ENCODE measurements around the gene WDR47.
"Not testable (repeated sequence)": the region's sequence is repeated elsewhere in the genome, so short reads cannot be mapped to it uniquely, and the experiment has no call there.

Gene WDR47

GRCh38 chr1:109034382-109034781, 7.5 kb downstream of the WDR47 start:
- TF ChIP-seq, protein P1, sequence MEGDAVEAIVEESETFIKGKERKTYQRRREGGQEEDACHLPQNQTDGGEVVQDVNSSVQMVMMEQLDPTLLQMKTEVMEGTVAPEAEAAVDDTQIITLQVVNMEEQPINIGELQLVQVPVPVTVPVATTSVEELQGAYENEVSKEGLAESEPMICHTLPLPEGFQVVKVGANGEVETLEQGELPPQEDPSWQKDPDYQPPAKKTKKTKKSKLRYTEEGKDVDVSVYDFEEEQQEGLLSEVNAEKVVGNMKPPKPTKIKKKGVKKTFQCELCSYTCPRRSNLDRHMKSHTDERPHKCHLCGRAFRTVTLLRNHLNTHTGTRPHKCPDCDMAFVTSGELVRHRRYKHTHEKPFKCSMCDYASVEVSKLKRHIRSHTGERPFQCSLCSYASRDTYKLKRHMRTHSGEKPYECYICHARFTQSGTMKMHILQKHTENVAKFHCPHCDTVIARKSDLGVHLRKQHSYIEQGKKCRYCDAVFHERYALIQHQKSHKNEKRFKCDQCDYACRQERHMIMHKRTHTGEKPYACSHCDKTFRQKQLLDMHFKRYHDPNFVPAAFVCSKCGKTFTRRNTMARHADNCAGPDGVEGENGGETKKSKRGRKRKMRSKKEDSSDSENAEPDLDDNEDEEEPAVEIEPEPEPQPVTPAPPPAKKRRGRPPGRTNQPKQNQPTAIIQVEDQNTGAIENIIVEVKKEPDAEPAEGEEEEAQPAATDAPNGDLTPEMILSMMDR (IDR thresholded peaks at IDR 0.05; ENCODE audit: borderline replicate concordance, insufficient read depth, low read depth, low read length), result no peak

GRCh38 chr1:109029493-109029892, 12.4 kb downstream of the WDR47 start:
- H3K4me3 ChIP-seq (ENCODE audit: low read depth, low read length), result not testable (repeated sequence)

More at GRCh38 chr1:109034382-109034781, 7.5 kb downstream of the WDR47 start:
- H3K4me3 ChIP-seq (ENCODE audit: low read depth, low read length), result no peak overlapping the region

GRCh38 chr1:109027841-109028240, 14.1 kb downstream of the WDR47 start:
- TF ChIP-seq, protein P1 (IDR thresholded peaks at IDR 0.05; ENCODE audit: borderline replicate concordance, insufficient read depth, low read depth, low read length), result no peak
- H3K4me3 ChIP-seq (ENCODE audit: low read depth, low read length), result no peak overlapping the region

DNA sequence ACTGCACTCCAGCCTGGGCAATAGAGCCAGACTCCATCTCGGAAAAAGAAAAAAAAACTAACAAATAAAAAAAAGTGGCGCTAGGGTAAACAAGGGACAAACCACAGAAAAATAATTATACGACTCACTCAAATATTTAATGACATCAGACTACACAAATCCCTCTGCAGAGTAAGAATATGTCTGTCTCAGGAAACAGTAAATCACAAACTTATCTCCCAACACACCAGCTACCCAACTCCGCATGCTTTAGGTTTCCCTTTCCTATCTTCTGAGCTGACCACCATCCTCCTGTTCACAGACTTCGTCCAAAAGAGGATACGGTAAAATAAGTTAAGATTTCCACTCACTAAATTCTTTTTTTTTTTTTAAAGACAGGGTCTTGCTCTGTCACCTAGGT, 16.2 kb downstream of the WDR47 start:
- TF ChIP-seq, protein P1 (IDR thresholded peaks at IDR 0.05; ENCODE audit: borderline replicate concordance, insufficient read depth, low read depth, low read length), result no peak

GRCh38 chr1:109024646-109025045, 17.3 kb downstream of the WDR47 start:
- no peak overlapping the region for H3K4me3 ChIP-seq (ENCODE audit: low read depth, low read length)
- TF ChIP-seq, protein P1 (IDR thresholded peaks at IDR 0.05; ENCODE audit: borderline replicate concordance, insufficient read depth, low read depth, low read length), result no peak

More for the DNA sequence above, 16.2 kb downstream of the WDR47 start:
- no peak overlapping the region for H3K4me3 ChIP-seq (ENCODE audit: low read depth, low read length)

GRCh38 chr1:109020693-109021257, 21.1 kb downstream of the WDR47 start:
- TF ChIP-seq, protein P1 (IDR thresholded peaks at IDR 0.05; ENCODE audit: borderline replicate concordance, insufficient read depth, low read depth, low read length), result no peak
- no peak overlapping the region for H3K4me3 ChIP-seq (ENCODE audit: low read depth, low read length)

GRCh38 chr1:109017719-109018118, 24.2 kb downstream of the WDR47 start:
- H3K4me3 ChIP-seq (ENCODE audit: low read depth, low read length), result not testable (repeated sequence)

- no peak overlapping the region for H3K4me3 ChIP-seq (ENCODE audit: low read depth, low read length)
- TF ChIP-seq, protein P1 (IDR thresholded peaks at IDR 0.05; ENCODE audit: borderline replicate concordance, insufficient read depth, low read depth, low read length), result no peak
Measured at GRCh38 chr1:109017134-109017533, 24.8 kb downstream of the WDR47 start.

Data from GM12875 (cell line).